Spinal cord (tissue), 10 donors: ENCODE results near the gene JAZF1. TPM values are rescaled to one million over a fixed set of nuclear protein-coding genes. Genes with fewer than 3 reads are reported as not detected.
A peak's percentile ranks its signal among the peaks of the same experiment; 100 is the strongest.

Source experiments
- DNase-seq, 6 donors: peaks; one replicate each; pipeline versions ENCODE4 v3.0.0 to v3.0.0-alpha.2; 2013 to 2015; ENCODE audit warnings: low spot score in 6 of 6, low read depth in 4 of 6
- H3K27ac ChIP-seq: one replicate; pipeline ENCODE4 v1.5.1; 2013; ENCODE audit warnings: low read depth, low read length, control low read depth
- H3K27me3 ChIP-seq: one replicate; pipeline ENCODE4 v1.6.1; 2013; ENCODE audit warnings: low read length; ENCODE audit not compliant: control insufficient read depth, insufficient read depth
- H3K36me3 ChIP-seq: one replicate; pipeline ENCODE4 v1.6.1; 2013; ENCODE audit warnings: low read length; ENCODE audit not compliant: control insufficient read depth, insufficient read depth
- H3K4me1 ChIP-seq: one replicate; pipeline ENCODE4 v1.6.1; 2013; ENCODE audit warnings: low read length; ENCODE audit not compliant: control insufficient read depth, insufficient read depth
- H3K4me3 ChIP-seq: one replicate; pipeline ENCODE4 v1.5.1; 2013; ENCODE audit warnings: low read depth, low read length, control low read depth
- H3K9me3 ChIP-seq: one replicate; pipeline ENCODE4 v1.6.1; 2013; ENCODE audit warnings: low read length; ENCODE audit not compliant: control insufficient read depth, insufficient read depth
- WGBS: methylation state at CpG from one replicate; pipeline ENCODE4 v1.1.5; 2013; ENCODE audit warnings: missing lambda C conversion rate; ENCODE audit not compliant: insufficient coverage; 5-methylcytosine and 5-hydroxymethylcytosine counted together
- polyA plus RNA-seq, 2 donors: library from polyadenylated mRNA; unstranded; fragments of 120-200 nt; gene quantifications; one replicate each; pipeline ENCODE4 v1.2.1, GENCODE V29; 2013; ENCODE audit not compliant: insufficient read length in 2 of 2
- total RNA-seq, 2 donors: library from RNA; depleted of rRNA in 1 of 2; stranded (reverse); fragments of 120-200 nt in 1 of 2; fragments of >200 nt in 1 of 2; gene quantifications; one replicate each; pipeline versions ENCODE4 v1.2.3 to v1.2.4, GENCODE V29; 2013 to 2014
- donor health status: healthy.

JAZF1 gene
- total and polyA plus RNA-seq, 4 donors, result 20.7 to 66.0 (median 50.5) TPM

DNA sequence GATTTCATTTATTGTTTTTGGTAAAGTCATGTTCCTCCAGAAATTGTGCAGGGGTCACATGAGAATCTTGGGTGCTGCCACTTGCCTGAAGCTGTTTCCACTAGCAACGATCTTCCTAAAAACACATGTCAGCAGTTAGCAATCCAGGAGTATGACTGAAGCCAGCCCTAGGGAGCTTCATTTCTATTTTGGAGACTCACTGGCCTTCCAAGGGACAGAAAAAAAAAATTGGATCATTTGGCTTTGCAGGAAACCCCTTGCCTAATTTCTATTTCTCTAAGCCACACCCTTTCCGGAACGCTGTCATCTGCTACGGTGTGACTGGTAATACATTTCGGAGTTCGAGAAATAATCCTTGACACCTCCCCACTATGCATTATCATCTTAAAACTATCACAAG is 236.0 kb downstream of the JAZF1 start:
- peaks cover 18% of the 10 kb centered on the region for H3K4me1 ChIP-seq
- H3K4me3 ChIP-seq, result no peak overlapping the region
- no peak overlapping the region for H3K27ac ChIP-seq
- no peaks in the 10 kb centered on the region for H3K27me3 ChIP-seq
- WGBS, result 92% methylated on average over 4 of the region's 6 CpGs
- H3K36me3 ChIP-seq, result peaks cover 4% of the 10 kb centered on the region
- H3K9me3 ChIP-seq, result no peaks in the 10 kb centered on the region
- no peak for DNase-seq

DNA sequence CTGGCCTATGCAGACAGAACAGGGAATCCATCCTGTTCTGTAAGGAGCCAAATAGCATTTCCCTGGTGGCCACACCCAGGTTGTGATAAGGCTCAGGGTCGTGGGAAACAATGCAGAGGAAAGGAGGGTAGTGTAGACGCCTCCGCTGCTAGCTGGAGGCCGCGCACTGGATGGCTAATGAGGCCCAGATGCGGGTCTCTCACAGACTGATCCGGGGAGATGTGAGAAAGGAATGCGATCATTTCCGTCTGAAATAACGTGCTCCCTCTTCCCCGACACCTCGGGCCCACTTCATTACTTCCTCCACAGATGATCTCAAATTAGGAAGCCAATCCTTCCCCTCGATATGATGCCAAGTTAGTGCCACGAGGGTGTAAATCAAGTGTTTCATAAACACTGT is 237.4 kb downstream of the JAZF1 start:
- peaks cover 23% of the 10 kb centered on the region for H3K4me1 ChIP-seq
- DNase-seq, result no peak
- H3K9me3 ChIP-seq, result no peaks in the 10 kb centered on the region
- peaks cover 4% of the 10 kb centered on the region for H3K36me3 ChIP-seq
- H3K4me3 ChIP-seq, result no peak overlapping the region
- H3K27ac ChIP-seq, result no peak overlapping the region
- H3K27me3 ChIP-seq, result no peaks in the 10 kb centered on the region
- WGBS, result 75% methylated on average over 12 of the region's 14 CpGs

DNA sequence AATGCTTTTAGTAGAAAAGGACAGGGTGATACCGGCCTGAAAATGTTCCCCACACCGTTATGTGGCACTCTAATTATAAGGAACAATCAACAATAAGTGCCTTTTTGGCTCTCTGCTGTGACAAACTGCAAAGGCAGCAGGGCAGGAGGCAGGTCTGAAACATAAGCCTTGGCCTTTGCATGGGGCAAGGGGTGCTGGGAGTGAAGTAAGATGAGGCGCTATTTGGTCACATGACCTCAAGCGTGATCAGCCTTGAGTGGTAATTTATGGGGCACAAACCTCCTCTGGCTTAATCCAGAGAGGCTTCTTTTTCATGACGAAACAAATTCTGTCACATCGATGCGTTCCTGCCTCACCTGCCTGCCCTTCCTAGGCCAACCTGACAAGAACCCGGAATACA is 237.9 kb downstream of the JAZF1 start:
- Histone ChIP-seq H3K4me1 (peaks cover 20% of the 10 kb centered on the region), H3K27me3 (no peaks in the 10 kb centered on the region), H3K9me3 (no peaks in the 10 kb centered on the region), H3K4me3 (no peak overlapping the region), H3K27ac (no peak overlapping the region), H3K36me3 (peaks cover 4% of the 10 kb centered on the region)
- 94% methylated on average over 6 of the region's 8 CpGs for WGBS
- DNase-seq, result no peak

DNA sequence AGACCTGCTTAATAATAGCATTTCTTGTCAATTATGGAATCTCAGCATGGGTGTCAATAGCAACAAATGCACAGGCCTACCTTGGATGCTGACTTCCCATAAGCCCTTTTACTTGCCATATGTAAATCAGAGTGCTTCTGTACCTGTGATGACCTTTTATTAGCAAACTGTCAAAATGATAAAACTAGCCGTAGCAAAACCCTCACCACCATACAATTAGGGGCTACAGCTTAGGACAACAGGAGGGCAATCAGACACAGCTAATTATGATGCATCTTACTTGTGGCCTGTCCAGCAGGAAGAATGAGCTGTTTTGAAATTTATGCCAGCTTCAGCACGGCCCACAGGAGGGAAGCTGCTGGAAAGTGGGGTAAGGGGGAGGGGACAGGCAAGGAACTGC is 239.1 kb downstream of the JAZF1 start:
- no peaks in the 10 kb centered on the region for H3K9me3 ChIP-seq
- peak in 1 of 6 donors; percentile 44 for DNase-seq
- no peaks in the 10 kb centered on the region for H3K27me3 ChIP-seq
- no peak overlapping the region for H3K4me3 ChIP-seq
- H3K36me3 ChIP-seq, result peaks cover 4% of the 10 kb centered on the region
- peaks cover 17% of the 10 kb centered on the region for H3K4me1 ChIP-seq
- H3K27ac ChIP-seq, result no peak overlapping the region
- 38% methylated on average over 1 of the region's 2 CpGs for WGBS

DNA sequence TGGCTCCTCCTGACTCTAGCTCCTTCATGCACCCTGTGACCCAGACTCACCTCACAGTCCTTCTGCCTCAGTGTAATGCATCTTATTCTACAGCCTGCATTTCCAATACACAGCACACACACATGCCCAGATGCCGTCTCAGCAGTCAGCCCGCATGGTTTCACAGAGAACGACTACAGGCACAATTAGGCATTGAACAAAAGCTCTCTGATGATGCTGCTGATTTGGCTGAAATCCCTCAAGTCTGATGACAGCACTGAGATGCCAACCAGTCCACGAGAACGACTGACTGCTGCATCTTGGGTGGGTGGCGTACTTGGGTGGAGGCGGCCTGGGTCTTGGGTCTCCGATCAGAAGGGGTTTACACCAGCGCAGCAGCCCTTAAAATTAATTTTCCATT is 240.3 kb downstream of the JAZF1 start:
- H3K4me3 ChIP-seq, result no peak overlapping the region
- no peaks in the 10 kb centered on the region for H3K9me3 ChIP-seq
- WGBS, result 31% methylated on average over 4 of the region's 9 CpGs
- peak in 2 of 6 donors; percentile 61 to 85 for DNase-seq
- H3K27ac ChIP-seq, result no peak overlapping the region
- no peaks in the 10 kb centered on the region for H3K27me3 ChIP-seq
- H3K36me3 ChIP-seq, result peaks cover 4% of the 10 kb centered on the region
- peaks cover 17% of the 10 kb centered on the region for H3K4me1 ChIP-seq

DNA sequence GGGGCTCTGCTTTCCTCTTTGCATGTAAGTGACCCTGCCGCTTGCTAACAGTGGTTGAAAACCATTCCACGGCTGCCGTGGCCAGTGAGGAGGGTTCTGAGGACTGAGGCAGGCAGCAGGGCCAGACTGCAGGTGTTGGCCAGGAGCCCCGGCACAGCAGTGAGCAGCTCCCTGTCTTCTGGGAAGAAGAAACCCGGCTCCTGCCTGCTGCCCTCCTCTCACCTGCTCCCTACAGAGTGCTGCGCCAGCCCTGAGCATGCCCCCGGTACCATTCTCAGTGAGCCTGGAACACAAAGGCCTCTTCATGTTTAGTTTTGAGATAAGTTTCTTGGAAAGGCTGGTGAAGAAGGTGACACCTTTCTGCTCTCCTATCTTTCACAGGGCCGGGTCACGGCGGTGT is 240.7 kb downstream of the JAZF1 start:
- WGBS, result 80% methylated on average over 4 of the region's 10 CpGs
- H3K4me1 ChIP-seq, result peaks cover 17% of the 10 kb centered on the region
- H3K4me3 ChIP-seq, result no peak overlapping the region
- no peaks in the 10 kb centered on the region for H3K9me3 ChIP-seq
- H3K27ac ChIP-seq, result no peak overlapping the region
- peaks cover 4% of the 10 kb centered on the region for H3K36me3 ChIP-seq
- H3K27me3 ChIP-seq, result no peaks in the 10 kb centered on the region
- no peak for DNase-seq

DNA sequence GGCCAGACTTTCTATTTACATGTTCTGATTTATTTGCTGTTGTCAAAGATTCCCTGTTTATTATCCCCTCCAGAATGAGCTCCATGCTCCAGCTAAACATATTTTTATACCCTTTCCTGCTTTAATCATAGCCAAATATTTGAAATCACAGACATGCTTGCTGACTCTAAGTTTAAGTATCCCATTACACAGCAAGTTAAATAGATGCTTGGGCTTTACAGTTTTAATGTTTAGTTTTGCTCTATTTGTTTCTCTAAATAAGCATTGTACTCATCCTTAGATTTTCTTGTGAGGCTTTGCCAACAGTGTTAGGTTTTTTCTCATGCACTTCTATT is 243.9 kb downstream of the JAZF1 start:
- DNase-seq, result no peak
- H3K9me3 ChIP-seq, result no peaks in the 10 kb centered on the region
- no peaks in the 10 kb centered on the region for H3K27me3 ChIP-seq
- H3K36me3 ChIP-seq, result peaks cover 4% of the 10 kb centered on the region
- H3K27ac ChIP-seq, result no peak overlapping the region
- peaks cover 14% of the 10 kb centered on the region for H3K4me1 ChIP-seq
- no peak overlapping the region for H3K4me3 ChIP-seq

DNA sequence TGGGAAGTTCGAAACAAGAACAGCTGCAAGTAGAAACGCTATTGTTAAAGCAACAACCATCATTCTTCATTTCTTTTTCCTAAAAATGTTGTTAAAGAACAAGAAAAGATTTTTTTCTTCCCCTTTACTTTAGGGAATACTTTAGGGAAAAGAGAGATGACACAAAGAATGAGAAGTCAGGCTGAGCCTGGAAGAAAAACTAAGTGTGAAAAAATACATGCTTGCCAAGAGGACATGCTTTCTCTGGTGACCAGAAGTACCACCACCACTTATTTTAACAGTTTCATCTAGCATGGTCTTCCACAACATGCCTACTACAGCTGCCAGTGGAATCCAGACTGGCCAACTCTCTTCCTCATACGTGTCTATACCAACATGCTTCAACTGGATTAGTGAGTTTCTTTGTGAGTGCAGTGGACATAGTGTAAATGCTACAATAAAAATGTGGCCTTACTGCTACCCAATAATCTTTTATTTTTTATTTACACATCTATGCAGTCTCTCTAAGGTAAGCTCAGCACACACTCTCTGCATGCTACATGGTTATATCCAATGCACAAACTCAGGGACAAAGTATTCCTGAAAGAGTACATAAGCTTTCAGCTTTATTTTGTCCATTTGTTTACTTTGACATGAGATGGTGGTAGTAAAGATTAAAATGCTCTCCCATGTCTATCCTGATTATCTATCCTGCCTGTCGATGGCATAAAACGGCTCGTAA is 244.4 kb downstream of the JAZF1 start:
- no CpG with 5 or more reads among the region's 6 CpGs for WGBS
- H3K27ac ChIP-seq, result no peak overlapping the region
- DNase-seq, result no peak

DNA sequence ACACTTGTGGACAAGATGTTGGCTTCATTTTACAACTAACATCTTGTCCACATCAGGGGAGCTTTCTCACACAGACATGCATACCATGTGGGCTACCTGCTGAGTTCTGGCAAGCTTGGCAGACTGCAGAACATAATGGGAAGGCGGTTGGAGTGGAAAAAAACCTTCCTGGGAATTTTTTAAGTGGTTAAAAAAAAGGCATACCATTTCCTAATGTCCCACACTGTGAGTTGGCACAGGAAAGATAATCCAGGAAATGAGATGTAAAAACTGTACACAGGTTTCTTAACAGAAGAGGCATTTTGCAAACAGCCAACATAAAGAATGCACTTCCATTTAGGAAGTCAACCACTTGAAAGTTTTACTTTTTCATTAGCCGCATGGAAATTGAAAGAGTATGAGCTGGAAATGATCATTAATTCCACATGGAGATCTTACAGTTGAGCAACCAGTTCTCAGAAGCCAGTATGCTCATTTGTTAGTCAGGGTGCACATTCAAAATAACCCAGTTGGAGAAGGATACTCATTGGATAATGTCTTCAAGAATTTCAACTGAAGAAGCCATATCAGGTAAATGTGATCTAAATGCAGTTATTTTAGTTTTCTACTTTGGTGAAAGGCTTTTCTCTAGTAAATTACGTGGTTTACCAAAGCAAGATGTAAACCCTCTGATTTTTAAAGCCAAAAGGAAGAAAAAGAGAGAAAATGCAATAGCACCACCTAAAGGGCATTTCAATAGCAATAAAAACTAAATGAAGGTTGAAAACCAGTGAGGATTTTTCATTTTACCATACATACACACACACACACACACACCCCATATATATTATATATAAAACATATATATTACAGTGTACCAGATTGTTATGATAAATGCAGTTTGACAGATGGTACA is 246.7 kb downstream of the JAZF1 start:
- H3K27ac ChIP-seq, result peak overlapping the region; percentile 11
- no peaks in the 10 kb centered on the region for H3K36me3 ChIP-seq
- WGBS, result no CpG with 5 or more reads among the region's 3 CpGs
- no peaks in the 10 kb centered on the region for H3K9me3 ChIP-seq
- no peaks in the 10 kb centered on the region for H3K27me3 ChIP-seq
- no peak overlapping the region for H3K4me3 ChIP-seq
- H3K4me1 ChIP-seq, result no peaks in the 10 kb centered on the region
- DNase-seq, result peak in 2 of 6 donors; percentile 70 to 84

More for the DNA sequence above, 244.4 kb downstream of the JAZF1 start:
- no peaks in the 10 kb centered on the region for H3K27me3 ChIP-seq
- peaks cover 14% of the 10 kb centered on the region for H3K4me1 ChIP-seq
- H3K4me3 ChIP-seq, result no peak overlapping the region
- H3K9me3 ChIP-seq, result no peaks in the 10 kb centered on the region
- peaks cover 4% of the 10 kb centered on the region for H3K36me3 ChIP-seq
